HG03196 (cell line): ENCODE results near the gene CDC23.
"Not testable (repeated sequence)": the region's sequence is repeated elsewhere in the genome, so short reads cannot be mapped to it uniquely, and the experiment has no call there.

ENCODE experiments used
- ATAC-seq: cut with Tn5 transposase; IDR thresholded peaks from one replicate; pipeline ENCODE4 v1.9.1; 2021; ENCODE audit not compliant: unreplicated experiment

The CDC23 gene

GRCh38 chr5:138148811-138149210, 64.3 kb downstream of the CDC23 start:
- ATAC-seq = no peak

- ATAC-seq = not testable (repeated sequence)
Observed at GRCh38 chr5:138143578-138143977, 69.5 kb downstream of the CDC23 start.

DNA sequence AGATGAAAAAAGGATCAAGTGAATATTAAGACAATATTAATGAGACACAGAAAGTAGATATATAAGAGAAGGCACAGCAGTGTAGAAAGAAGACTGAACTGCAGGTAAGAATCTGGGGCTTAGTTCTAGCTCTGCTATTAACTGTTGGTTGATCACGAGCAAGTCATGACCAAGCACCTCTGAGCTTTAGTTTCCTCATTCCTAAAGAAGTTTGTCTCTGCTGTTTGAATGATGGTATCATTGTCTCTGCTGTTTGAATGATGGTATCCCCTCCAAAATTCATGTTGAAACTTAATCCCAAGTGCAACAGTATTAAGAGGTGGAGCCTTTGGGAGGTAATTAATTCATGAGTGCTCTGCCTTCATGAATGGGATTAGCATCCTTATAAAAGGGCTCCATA, 71.4 kb downstream of the CDC23 start:
- ATAC-seq = no peak

DNA sequence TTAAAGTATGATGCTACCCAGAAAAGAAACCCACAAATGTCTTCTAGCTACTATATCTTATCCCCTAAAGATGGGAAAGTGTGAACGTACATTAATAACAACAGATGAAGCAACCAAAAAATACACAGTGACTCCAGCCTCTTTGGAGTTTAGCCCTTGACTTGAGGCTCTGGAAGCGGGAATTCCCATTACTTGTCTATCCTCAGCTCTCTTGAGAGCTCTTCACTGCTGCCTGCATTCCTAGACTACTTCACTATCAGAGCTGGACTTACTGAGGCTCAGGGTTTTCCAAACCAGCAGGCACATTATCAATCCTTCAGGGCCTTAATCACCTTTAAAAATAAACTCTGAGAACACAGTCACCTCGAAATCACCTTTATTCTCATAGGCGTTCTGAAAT, 72.9 kb downstream of the CDC23 start:
- no peak for ATAC-seq

DNA sequence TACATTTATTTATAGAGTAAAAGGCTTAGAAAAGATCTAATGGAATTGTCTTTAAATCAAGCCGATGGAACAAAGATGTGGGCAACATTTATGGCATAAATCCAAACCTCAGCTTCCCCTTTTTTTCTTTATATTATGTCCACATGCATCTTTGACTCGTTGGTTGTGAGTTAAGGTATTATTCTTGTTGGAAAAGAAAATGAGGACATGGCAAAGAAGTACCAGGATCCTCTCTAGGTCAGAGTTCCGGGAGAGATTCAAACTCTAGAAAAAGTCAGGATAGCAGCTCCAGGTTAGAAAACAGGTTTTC, 73.4 kb downstream of the CDC23 start:
- no peak for ATAC-seq

DNA sequence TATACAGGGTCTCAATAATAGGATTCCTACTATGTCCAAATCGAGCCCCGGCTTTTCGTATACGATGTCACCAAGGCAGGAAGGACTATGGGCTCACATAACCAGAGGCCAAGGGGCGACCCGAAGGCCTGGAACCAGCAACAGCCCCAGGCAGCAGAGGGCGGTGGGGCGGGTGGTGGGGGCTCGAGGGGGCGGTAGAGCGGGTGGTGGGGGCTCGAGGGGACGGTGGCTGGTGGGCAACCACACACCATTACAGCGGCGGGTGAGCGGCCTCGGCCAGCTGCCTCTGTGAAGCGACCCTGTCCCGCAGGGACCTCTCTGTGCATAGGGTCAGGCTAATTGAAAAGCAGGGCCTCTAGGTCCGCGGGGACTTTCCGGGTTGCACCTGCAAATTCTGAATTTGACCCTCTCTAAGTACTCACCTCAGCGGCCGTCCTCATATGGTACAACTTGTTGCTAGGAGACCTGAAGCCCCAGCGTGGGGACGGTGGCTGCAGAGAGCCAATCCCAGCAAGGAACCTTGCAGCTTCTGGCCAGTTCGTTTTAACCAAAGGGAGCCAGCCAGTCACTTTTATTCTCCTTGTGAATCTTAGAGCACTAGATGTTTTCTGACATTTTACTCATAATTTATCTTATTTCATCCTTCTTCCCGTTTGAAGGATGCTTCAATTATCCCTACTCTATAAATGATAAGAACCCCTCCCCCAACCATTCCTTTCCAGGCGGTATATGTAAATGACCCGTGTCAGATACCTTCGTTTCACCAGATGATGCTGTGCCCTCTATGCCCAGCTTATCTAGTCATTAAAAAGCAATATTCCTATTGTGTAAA, 74.0 kb downstream of the CDC23 start, which contains the start of gene NME5:
TSS of gene NME5 (minus strand) at position 480 of the 832 bp plus-strand sequence. CDS start 648 bp downstream, outside the sequence.
- ATAC-seq = no peak
